HepG2 (cell line): ENCODE measurements around the gene L3MBTL4. TPM values are rescaled to one million over a fixed set of nuclear protein-coding genes. Genes with fewer than 3 reads are reported as not detected.

Experiments used
- ATAC-seq: fragments of 200-7000 bp; cut with Tn5 transposase; 3 replicates; pipeline ENCODE4 v1.9.1; 2020; ENCODE audit warnings: mild to moderate bottlenecking, moderate library complexity
- BruUV-seq: library from RNA; stranded (reverse); fragments of 400-500 nt; replicated peaks from 2 replicates; lab custom pipeline; 2021; lab: Mats Ljungman, UMichigan
- CTCF ChIA-PET: fragments of 300-600 bp; formaldehyde crosslinking; extraction: SDS; loops from one replicate; lab custom pipeline; 2021; ENCODE audit warnings: low total read pairs, inconsistent platforms, low intra/inter-chr PET ratio; lab: Yijun Ruan, JAX
- POLR2A ChIA-PET: fragments of 350-600 bp; sonication (Branson Sonifier 250); formaldehyde crosslinking; loops from one replicate; lab custom pipeline; 2020; ENCODE audit warnings: antibody characterized with exemption, inconsistent platforms; lab: Yijun Ruan, JAX
- DNase-seq: peaks from one replicate; pipeline ENCODE4 v3.0.0-alpha.2; 2015; ENCODE audit warnings: low spot score
- FAIRE-seq: peaks from 3 replicates; lab custom pipeline; 2011; peaks lifted over from hg19 to GRCh38; lab: Jason Lieb, UNC
- H2AFZ ChIP-seq: one replicate; pipeline ENCODE4 v1.6.1; 2011; ENCODE audit warnings: low read length, inconsistent platforms
- H3K27ac ChIP-seq: fragments of 300-600 bp; 3 replicates; pipeline ENCODE4 v1.8.0; 2011; ENCODE audit warnings: mixed run types, mild to moderate bottlenecking, mixed read lengths, low read length, inconsistent platforms; ENCODE audit not compliant: insufficient read depth; ENCODE audit errors: extremely low read length
- H3K27me3 ChIP-seq, 2 experiments: fragments of 200-600 bp in 1 of 2; 2 replicates in 1 of 2; 3 replicates in 1 of 2; pipeline versions ENCODE4 v1.6.0 to v1.8.0; 2011; ENCODE audit warnings: low read length in 2 of 2, mild to moderate bottlenecking in 2 of 2, moderate library complexity in 2 of 2, inconsistent platforms in 1 of 2; ENCODE audit not compliant: insufficient read depth in 2 of 2, control insufficient read depth in 1 of 2
- H3K36me3 ChIP-seq, 2 experiments: fragments of 200-600 bp in 1 of 2; replicated peaks in 1 of 2; 2 replicates in 1 of 2; 3 replicates in 1 of 2; pipeline versions ENCODE4 v1.5.1 to v1.8.0; 2011; ENCODE audit warnings: low read length in 2 of 2, inconsistent platforms in 1 of 2; ENCODE audit not compliant: insufficient read depth in 2 of 2, control insufficient read depth in 1 of 2
- H3K4me1 ChIP-seq: 2 replicates; pipeline ENCODE4 v1.5.1; 2012; ENCODE audit warnings: low read length, inconsistent platforms; ENCODE audit not compliant: insufficient read depth
- H3K4me2 ChIP-seq: 2 replicates; pipeline ENCODE4 v1.6.0; 2011; ENCODE audit warnings: low read depth, low read length, inconsistent platforms
- H3K4me3 ChIP-seq, 3 experiments: fragments of 200-600 bp in 1 of 3; sonication (generic), shearing (Covaris generic) in 1 of 3; replicated peaks in 1 of 3; 2 replicates each; pipeline ENCODE4 v1.5.1; 2011 to 2016; ENCODE audit warnings: low read length in 3 of 3, inconsistent platforms in 2 of 3, low read depth in 2 of 3, mild to moderate bottlenecking in 2 of 3, control low read depth in 1 of 3, mixed read lengths in 1 of 3; ENCODE audit not compliant: insufficient read depth in 1 of 3
- H3K79me2 ChIP-seq: one replicate; pipeline ENCODE4 v1.6.1; 2011; ENCODE audit warnings: low read length, inconsistent platforms; ENCODE audit not compliant: insufficient read depth
- H3K9ac ChIP-seq: 2 replicates; pipeline ENCODE4 v1.6.0; 2011; ENCODE audit warnings: mild to moderate bottlenecking, low read depth, low read length, inconsistent platforms; ENCODE audit not compliant: insufficient read depth
- H3K9me3 ChIP-seq: 2 replicates; pipeline ENCODE4 v1.5.1; 2012; ENCODE audit warnings: mild to moderate bottlenecking, low read length
- H4K20me1 ChIP-seq: 2 replicates; pipeline ENCODE4 v1.6.0; 2011; ENCODE audit warnings: inconsistent platforms, mild to moderate bottlenecking, low read length, moderate library complexity; ENCODE audit not compliant: insufficient read depth
- ATRX ChIP-seq: sonication (generic); formaldehyde crosslinking; IDR thresholded peaks from 2 replicates; pipeline ENCODE4 v1.4.0; 2020; ENCODE audit warnings: missing genetic modification reagents, borderline replicate concordance
- CEBPG ChIP-seq: IDR thresholded peaks from 2 replicates; pipeline ENCODE4 v1.6.1; 2016
- CERS6 ChIP-seq: sonication (generic); formaldehyde crosslinking; IDR thresholded peaks from 2 replicates; pipeline ENCODE4 v1.5.0; 2020; ENCODE audit warnings: missing genetic modification reagents
- CREBL2 ChIP-seq: sonication (generic); formaldehyde crosslinking; IDR thresholded peaks from 2 replicates; pipeline ENCODE4 v1.8.1; 2023; ENCODE audit warnings: missing genetic modification reagents, mild to moderate bottlenecking, borderline replicate concordance
- DRAP1 ChIP-seq: IDR thresholded peaks from 2 replicates; pipeline ENCODE4 v1.6.1; 2016; ENCODE audit warnings: missing genetic modification reagents, missing compliant biosample characterization
- FOXP4 ChIP-seq: sonication (generic); formaldehyde crosslinking; IDR thresholded peaks from 2 replicates; pipeline ENCODE4 v1.4.0; 2020; ENCODE audit warnings: missing genetic modification reagents
- FUBP1 ChIP-seq: sonication (generic); formaldehyde crosslinking; IDR thresholded peaks from 2 replicates; pipeline ENCODE4 v1.5.1; 2020; ENCODE audit warnings: missing genetic modification reagents, mild to moderate bottlenecking, borderline replicate concordance
- HINFP ChIP-seq: sonication (generic); formaldehyde crosslinking; IDR thresholded peaks from 2 replicates; pipeline ENCODE4 v1.4.0; 2020; ENCODE audit warnings: low read depth, mild to moderate bottlenecking, missing genetic modification reagents
- HOXA5 ChIP-seq: sonication (generic); formaldehyde crosslinking; IDR thresholded peaks from 2 replicates; pipeline ENCODE4 v1.4.0; 2020; ENCODE audit warnings: missing genetic modification reagents
- MTA1 ChIP-seq: sonication (generic); formaldehyde crosslinking; IDR thresholded peaks from 2 replicates; pipeline ENCODE4 v1.4.0; 2020; ENCODE audit warnings: missing genetic modification reagents, mild to moderate bottlenecking, borderline replicate concordance
- ZNF644 ChIP-seq: IDR thresholded peaks from 2 replicates; pipeline ENCODE4 v1.6.1; 2016; ENCODE audit warnings: low read depth
- ZNF883 ChIP-seq: sonication (generic); formaldehyde crosslinking; IDR thresholded peaks from 2 replicates; pipeline ENCODE4 v1.5.1; 2020; ENCODE audit warnings: mild to moderate bottlenecking, missing genetic modification reagents; ENCODE audit errors: not compliant biosample characterization
- WGBS: methylation state at CpG from one replicate; pipeline ENCODE4 v1.1.6; 2017; ENCODE audit warnings: low lambda C conversion rate; 5-methylcytosine and 5-hydroxymethylcytosine counted together
- in situ Hi-C: cut with HindIII; loops from 2 replicates; pipeline ENCODE4 v1.10.0; 2017; ENCODE audit warnings: low pct_unique_long_range_greater_than_20kb; ENCODE audit not compliant: extremely low pct_ligation_motif_present
- intact Hi-C: fragments of 100-400 bp; cut with micrococcal nuclease; formaldehyde crosslinking; loops from one replicate; pipeline ENCODE4 v1.10.0; 2022; ENCODE audit not compliant: unreplicated experiment
- polyA plus RNA-seq, 8 experiments: library from polyadenylated mRNA; depleted of rRNA in 3 of 8; stranded (reverse) in 7 of 8; unstranded in 1 of 8; fragments of >200 nt; fragmentation: Illumina TruSeq in 4 of 8; extraction: Trizol in 4 of 8; gene quantifications; 2 replicates each; pipeline versions ENCODE4 v1.2.1 to v1.2.3, GENCODE V29; 2011 to 2016; ENCODE audit warnings: low read depth in 4 of 8, missing spikeins in 1 of 8, mixed read lengths in 1 of 8; ENCODE audit not compliant: insufficient read depth in 1 of 8
- total RNA-seq, 5 experiments: library from RNA; depleted of rRNA; stranded (reverse); fragments of >200 nt; fragmentation: Illumina TruSeq; extraction: Trizol; gene quantifications; 2 replicates each; pipeline ENCODE4 v1.2.3, GENCODE V29; 2016; ENCODE audit warnings: low read depth in 1 of 5

Gene L3MBTL4
- total and polyA plus RNA-seq, 2 of the 13 experiments (the other 11 are each of a cell fraction or from before 2014, with no cell fraction given), result 10.8 to 13.3 TPM

- FAIRE-seq (no peak), DNase-seq (no peak), ATAC-seq (no peak)
- no peaks in the 10 kb centered on the region for H3K27me3 ChIP-seq
- no peak overlapping the region for H3K4me3 ChIP-seq
- H3K4me2 ChIP-seq, result no peak overlapping the region
- TF ChIP-seq HOXA5 (no peak), DRAP1 (CRISPR knock-in tag) (no peak)
- H3K79me2 ChIP-seq, result no peaks in the 10 kb centered on the region
- no peak overlapping the region for H3K27ac ChIP-seq
- H4K20me1 ChIP-seq, result no peaks in the 10 kb centered on the region
- no peaks in the 10 kb centered on the region for H3K9me3 ChIP-seq
- in situ Hi-C loops, result no loop called here
- H3K4me1 ChIP-seq, result no peaks in the 10 kb centered on the region
- ChIA-PET POLR2A (no interaction called here), CTCF (no interaction called here)
- H2AFZ ChIP-seq, result no peak overlapping the region
- intact Hi-C loops, result no loop called here
- H3K9ac ChIP-seq, result no peak overlapping the region
- peaks cover 2 to 16% of the 10 kb centered on the region in 2 experiments; a peak in 4 of 5 replicates for H3K36me3 ChIP-seq
- no TSS peak for BruUV-seq
Measured at GRCh38 chr18:6096730-6097129, 318.0 kb downstream of the L3MBTL4 start.

GRCh38 chr18:6088432-6088831 is 326.3 kb downstream of the L3MBTL4 start:
- H3K9ac ChIP-seq, result no peak overlapping the region
- WGBS, result 94% methylated on average over 2 of the region's 2 CpGs
- H3K79me2 ChIP-seq, result no peaks in the 10 kb centered on the region
- POLR2A ChIA-PET, result no interaction called here
- H3K4me1 ChIP-seq, result no peaks in the 10 kb centered on the region
- no peaks in the 10 kb centered on the region for H4K20me1 ChIP-seq
- BruUV-seq, result no TSS peak
- no peak for FAIRE-seq
- no peak overlapping the region for H3K4me3 ChIP-seq
- in situ Hi-C loops (no loop called here), intact Hi-C loops (no loop called here)
- peaks cover 3 to 23% of the 10 kb centered on the region in 2 experiments for H3K36me3 ChIP-seq
- H3K27ac ChIP-seq, result no peak overlapping the region
- H3K4me2 ChIP-seq, result no peak overlapping the region
- no peaks in the 10 kb centered on the region for H3K27me3 ChIP-seq
- ATAC-seq, result no peak
- CTCF ChIA-PET, result no interaction called here
- no peak for DNase-seq
- no peak overlapping the region for H2AFZ ChIP-seq
- no peaks in the 10 kb centered on the region for H3K9me3 ChIP-seq
- TF ChIP-seq FUBP1 (CRISPR knock-in tag), result no peak
- no peak for TF ChIP-seq CEBPG (CRISPR knock-in tag)
- no peak for TF ChIP-seq ZNF644 (CRISPR knock-in tag)
- no peak for TF ChIP-seq MTA1
- no peak for TF ChIP-seq FOXP4 (CRISPR knock-in tag)
- no peak for TF ChIP-seq ZNF883 (CRISPR knock-in tag)
- TF ChIP-seq CERS6, result no peak
- TF ChIP-seq CREBL2 (CRISPR knock-in tag), result no peak
- TF ChIP-seq HINFP (CRISPR knock-in tag), result no peak
- no peak for TF ChIP-seq ATRX
